ENCODE data around the gene NINL. TPM values are rescaled to one million over a fixed set of nuclear protein-coding genes. Genes with fewer than 3 reads are reported as not detected.

NINL gene
- total and polyA plus RNA-seq, 2 of the 4 experiments (the other 2 are of a cell fraction), result 3.0 to 10.4 TPM

DNA sequence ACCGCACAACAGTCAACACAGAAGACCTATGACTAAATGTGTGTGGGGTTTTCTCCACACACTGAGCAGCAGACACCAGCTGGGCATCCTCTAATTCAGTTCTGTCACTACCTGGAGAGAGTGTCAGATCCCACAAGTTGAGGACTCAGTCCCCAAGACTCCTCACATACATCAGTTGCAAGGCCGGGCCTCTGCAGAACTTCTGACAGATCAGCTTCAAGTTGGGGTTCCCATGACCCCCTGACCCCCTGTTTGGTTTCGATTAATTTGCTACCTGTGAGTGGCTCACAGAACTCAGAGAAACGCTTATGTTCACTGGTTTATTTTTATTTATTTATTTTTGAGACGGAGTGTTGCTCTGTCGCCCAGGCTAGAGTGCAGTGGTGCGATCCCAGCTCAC lies 3.2 kb upstream of the NINL start:
- Histone ChIP-seq H3K4me1 (ENCODE audit: control insufficient read depth, insufficient read depth, low read length) (peaks cover 10% of the 10 kb centered on the region), H3K14ac (replicated peaks; ENCODE audit: low read depth, low read length) (no peak overlapping the region), H3K4me3 (ENCODE audit: insufficient read depth, low read depth, low read length) (no peak overlapping the region), H3K56ac (ENCODE audit: extremely low read depth, insufficient read depth, low read length) (no peak overlapping the region), H2BK20ac (ENCODE audit: low read depth, low read length) (no peak overlapping the region), H3K27me3 (ENCODE audit: control insufficient read depth, insufficient read depth, low read length) (no peaks in the 10 kb centered on the region), H2AK9ac (replicated peaks; ENCODE audit: low read depth, low read length, poor library complexity) (no peak overlapping the region), H2BK5ac (ENCODE audit: low read depth, low read length, poor library complexity, severe bottlenecking) (no peak overlapping the region), H3K9ac (ENCODE audit: low read depth, low read length) (no peak overlapping the region), H4K20me1 (ENCODE audit: insufficient read depth, low read length) (no peaks in the 10 kb centered on the region), H2BK120ac (ENCODE audit: low read depth, low read length) (no peak overlapping the region), H3K27ac (ENCODE audit: insufficient read depth, low read length) (no peak overlapping the region), H4K91ac (ENCODE audit: insufficient read depth, low read depth, low read length) (no peak overlapping the region), H3K36me3 (ENCODE audit: control insufficient read depth, insufficient read depth, low read length) (no peaks in the 10 kb centered on the region), H3K9me3 (ENCODE audit: control insufficient read depth, insufficient read depth, low read length) (no peaks in the 10 kb centered on the region), H4K8ac (ENCODE audit: low read depth in 2 of 2, low read length in 2 of 2) (no peak overlapping the region), H2AK5ac (ENCODE audit: low read depth, low read length) (no peak overlapping the region), H3K23ac (ENCODE audit: low read depth, low read length) (no peak overlapping the region), H3K4me2 (ENCODE audit: low read depth, low read length) (no peak overlapping the region), H2AFZ (replicated peaks; ENCODE audit: low read length, poor library complexity) (no peak overlapping the region), H3K4ac (ENCODE audit: low read depth, low read length) (no peak overlapping the region), H4K5ac (ENCODE audit: low read depth, low read length) (no peak overlapping the region), H3K18ac (ENCODE audit: low read depth, low read length) (no peak overlapping the region), H3K79me1 (ENCODE audit: low read depth in 1 of 2, low read length in 2 of 2) (peaks cover 4 to 12% of the 10 kb centered on the region in 2 experiments; a peak in 3 of 4 replicates), H2BK15ac (ENCODE audit: low read depth, low read length) (no peak overlapping the region), H3K9me1 (ENCODE audit: insufficient read depth, low read length) (no peaks in the 10 kb centered on the region; the same call in 1 of the 2 replicates)
- ATAC-seq (ENCODE audit: low read depth) (no peak), DNase-seq (no peak)
- no peak for TF ChIP-seq MAZ (IDR thresholded peaks at IDR 0.05; ENCODE audit: borderline replicate concordance, low read depth, low read length)
- TF ChIP-seq MXI1 (IDR thresholded peaks at IDR 0.05; ENCODE audit: borderline replicate concordance, low read depth, low read length), result no peak
- no peak for TF ChIP-seq BHLHE40 (IDR thresholded peaks at IDR 0.05; ENCODE audit: low read depth, low read length)
- no peak for TF ChIP-seq NFE2L2 (IDR thresholded peaks at IDR 0.05; ENCODE audit: low read depth, low read length)
- TF ChIP-seq POLR2A (IDR thresholded peaks at IDR 0.05; ENCODE audit: low read depth, low read length), result no peak
- ChIA-PET CTCF (no interaction called here), POLR2A (ENCODE audit: unreplicated experiment) (no interaction called here)
- intact Hi-C loops (cut with micrococcal nuclease) (no loop called here), in situ Hi-C loops (cut with MboI; ENCODE audit: low sequenced_read_pairs) (loop anchor here (25.0 kb wide), 1 partner anchor 601 kb away; the partner anchor contains the start of gene APMAP), dilution Hi-C loops (cut with HindIII; ENCODE audit: low sequenced_read_pairs, unreplicated experiment) (no loop called here)
- no TSS peak for BruUV-seq (replicated peaks)
- WGBS, 2 experiments (ENCODE audit: extremely low coverage in 2 of 2, insufficient read length in 1 of 2), result 96% methylated on average over 4 of the region's 7 CpGs; no CpG with 5 or more reads in 1 of the 2 experiments
